Erythroblast (primary cell): ENCODE data around the gene ARHGDIB.

Experiments used
- GATA1 ChIP-seq: IDR thresholded peaks from 2 replicates; pipeline ENCODE4 v1.6.1; 2011; ENCODE audit warnings: low read depth, mild to moderate bottlenecking, control low read depth, low read length, moderate library complexity
- POLR2A ChIP-seq: IDR thresholded peaks from 2 replicates; pipeline ENCODE4 v1.6.1; 2011; ENCODE audit warnings: mild to moderate bottlenecking, low read length

DNA sequence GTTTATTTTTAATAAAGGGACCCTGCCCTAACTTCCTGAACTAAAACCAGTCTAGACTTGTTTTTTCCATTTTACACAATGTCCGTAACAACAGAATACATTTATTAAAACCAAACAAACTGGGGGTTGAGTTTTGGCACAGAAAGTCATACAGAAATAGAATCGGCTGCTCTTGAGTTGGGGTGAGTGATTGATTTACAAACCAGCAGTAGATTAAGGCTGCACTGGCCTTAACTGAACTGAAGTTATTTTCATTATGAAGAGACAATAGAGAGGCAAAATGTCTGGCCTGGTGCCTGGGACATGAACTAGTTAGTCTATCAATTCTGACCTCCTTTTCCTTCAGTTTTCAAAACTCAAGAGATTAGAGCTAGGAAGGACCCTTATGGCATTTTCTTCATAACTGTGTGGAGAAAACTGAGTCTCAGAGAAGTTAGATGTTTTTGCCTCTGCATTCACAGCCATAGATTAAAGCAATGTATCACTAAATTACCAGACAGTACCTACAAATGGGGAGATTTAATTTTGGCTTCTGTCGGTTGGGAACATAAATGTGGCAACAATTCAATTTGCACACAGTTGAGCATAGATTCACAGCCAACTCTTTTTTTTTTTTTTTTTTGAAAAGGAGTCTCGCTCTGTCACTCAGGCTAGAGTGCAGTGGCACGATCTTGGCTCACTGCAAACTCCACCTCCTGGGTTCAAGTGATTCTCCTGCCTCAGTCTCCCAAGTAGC is 56.0 kb downstream of the ARHGDIB start:
- TF ChIP-seq POLR2A = no peak
- TF ChIP-seq GATA1 = no peak
